HCT116 (cell line): ENCODE measurements around the gene ERLEC1.

Experiments used
- CTCF ChIP-seq, 3 experiments: fragments of 200-600 bp in 1 of 3; sonication (generic) in 1 of 3; IDR thresholded peaks in 2 of 3; conservative IDR thresholded peaks in 1 of 3; 2 replicates each; pipeline ENCODE4 v1.5.1; 2012 to 2017; ENCODE audit warnings: low read depth in 2 of 3, low read length in 2 of 3, antibody characterized with exemption in 1 of 3, borderline replicate concordance in 1 of 3, control low read depth in 1 of 3, mild to moderate bottlenecking in 1 of 3, mixed read lengths in 1 of 3, mixed run types in 1 of 3, moderate library complexity in 1 of 3; ENCODE audit not compliant: insufficient read depth in 1 of 3
- EZH2 ChIP-seq: fragments of 200-600 bp; sonication (generic); IDR thresholded peaks from 2 replicates; pipeline ENCODE4 v1.6.1; 2017; ENCODE audit warnings: antibody characterized with exemption, mixed run types
- JUND ChIP-seq: IDR thresholded peaks from 2 replicates; pipeline ENCODE4 v1.6.1; 2012
- POLR2A ChIP-seq: IDR thresholded peaks from 2 replicates; pipeline ENCODE4 v1.7.0; 2011; ENCODE audit warnings: borderline replicate concordance; ENCODE audit not compliant: insufficient read depth, insufficient read length; ENCODE audit errors: extremely low read depth
- POLR2AphosphoS5 ChIP-seq: IDR thresholded peaks from 2 replicates; pipeline ENCODE4 v1.6.1; 2011; ENCODE audit warnings: mild to moderate bottlenecking, low read depth, low read length, moderate library complexity
- SP1 ChIP-seq: IDR thresholded peaks from 2 replicates; pipeline ENCODE4 v1.6.1; 2012; ENCODE audit warnings: low read depth
- SRF ChIP-seq: IDR thresholded peaks from 2 replicates; pipeline ENCODE4 v1.6.1; 2012; ENCODE audit warnings: low read depth
- YY1 ChIP-seq: IDR thresholded peaks from 2 replicates; pipeline ENCODE4 v1.6.1; 2011; ENCODE audit warnings: low read length, low read depth, moderate library complexity, mild to moderate bottlenecking; ENCODE audit not compliant: insufficient replicate concordance; ENCODE audit errors: extremely low read depth
- TF ChIP-seq, protein P1 (sequence below): IDR thresholded peaks from 2 replicates; pipeline ENCODE4 v1.6.1; 2012

GRCh38 chr2:53821810-53822209, 35.0 kb downstream of the ERLEC1 start:
- TF ChIP-seq CTCF (IDR thresholded peaks at IDR 0.05 in 2 of 3, conservative IDR thresholded peaks at IDR 0.05 in 1 of 3; ENCODE audit: borderline replicate concordance in 1 of 3, insufficient read depth in 1 of 3, low read depth in 2 of 3, low read length in 2 of 3) (no peak), YY1 (no peak), POLR2A (no peak), EZH2 (no peak), SRF (no peak), POLR2AphosphoS5 (no peak), SP1 (no peak), JUND (no peak)
- TF ChIP-seq, protein P1, sequence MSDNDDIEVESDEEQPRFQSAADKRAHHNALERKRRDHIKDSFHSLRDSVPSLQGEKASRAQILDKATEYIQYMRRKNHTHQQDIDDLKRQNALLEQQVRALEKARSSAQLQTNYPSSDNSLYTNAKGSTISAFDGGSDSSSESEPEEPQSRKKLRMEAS = no peak
